GM18951 (cell line): ENCODE results near the gene CEP131.
"Not testable (repeated sequence)": the region's sequence is repeated elsewhere in the genome, so short reads cannot be mapped to it uniquely, and the experiment has no call there.

Source experiments
- POLR2A ChIP-seq: IDR thresholded peaks from 4 replicates; pipeline ENCODE4 v1.6.1; 2011; ENCODE audit warnings: mild to moderate bottlenecking; ENCODE audit not compliant: insufficient read length, insufficient read depth; ENCODE audit errors: extremely low read depth
- in situ Hi-C: fragments of 300-500 bp; cut with MboI; formaldehyde crosslinking; loops from one replicate; pipeline ENCODE4 v1.12.0; 2022; ENCODE audit warnings: low sequenced_read_pairs, mixed read lengths, inconsistent platforms; ENCODE audit not compliant: unreplicated experiment

Gene CEP131

GRCh38 chr17:81158688-81159590 is 63.8 kb downstream of the CEP131 start:
- TF ChIP-seq POLR2A: no peak
- in situ Hi-C loops: no loop called here

GRCh38 chr17:81157848-81158687 is 64.7 kb downstream of the CEP131 start:
- no peak for TF ChIP-seq POLR2A
- in situ Hi-C loops: no loop called here

DNA sequence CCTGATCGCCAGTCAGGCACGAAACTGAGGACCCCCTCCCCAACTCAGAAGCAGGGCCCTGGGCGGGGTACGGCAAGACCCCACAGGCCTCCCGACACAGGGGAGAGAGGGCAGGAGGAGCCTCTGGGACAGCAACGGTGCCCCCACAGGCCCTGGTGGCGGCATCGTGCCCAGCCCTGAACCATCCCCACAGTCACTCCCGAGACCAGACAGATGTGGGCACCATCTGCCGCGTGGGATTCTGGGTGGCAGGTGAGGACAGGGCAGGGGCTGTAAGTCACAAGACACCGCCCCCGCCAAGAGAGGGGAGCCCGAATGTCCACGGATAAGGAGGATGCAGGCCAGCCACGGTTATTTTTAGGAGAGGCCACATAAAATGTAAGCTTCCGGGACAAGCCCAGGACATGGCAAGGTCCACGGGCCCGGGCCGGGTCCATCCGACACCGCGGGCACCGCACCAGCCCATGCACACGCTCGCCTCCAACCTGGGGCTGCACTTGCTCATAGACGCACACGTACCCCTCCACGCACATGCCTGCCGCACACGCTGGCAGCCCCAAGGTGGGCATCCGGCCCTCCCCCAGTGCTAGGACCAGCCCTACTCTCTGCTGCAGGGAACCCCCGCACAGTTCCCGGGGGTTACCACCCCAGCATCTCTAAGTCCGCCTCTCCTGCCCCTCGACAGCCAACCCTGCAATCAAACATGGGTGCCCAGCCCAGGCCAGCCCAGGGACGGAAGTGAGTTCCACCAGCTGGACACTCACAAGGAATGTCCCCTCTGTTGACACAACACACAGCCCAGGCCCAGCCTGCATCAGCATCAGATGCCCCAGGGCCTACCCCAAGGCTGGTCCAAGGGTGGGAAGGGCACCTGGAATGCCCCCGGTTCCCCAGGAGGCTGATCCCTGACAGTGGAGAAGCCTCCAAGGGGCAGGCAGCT is 65.6 kb downstream of the CEP131 start:
- TF ChIP-seq POLR2A: no peak
- in situ Hi-C loops: no loop called here

GRCh38 chr17:81154961-81155360 is 67.8 kb downstream of the CEP131 start:
- in situ Hi-C loops: no loop called here
- TF ChIP-seq POLR2A: no peak

DNA sequence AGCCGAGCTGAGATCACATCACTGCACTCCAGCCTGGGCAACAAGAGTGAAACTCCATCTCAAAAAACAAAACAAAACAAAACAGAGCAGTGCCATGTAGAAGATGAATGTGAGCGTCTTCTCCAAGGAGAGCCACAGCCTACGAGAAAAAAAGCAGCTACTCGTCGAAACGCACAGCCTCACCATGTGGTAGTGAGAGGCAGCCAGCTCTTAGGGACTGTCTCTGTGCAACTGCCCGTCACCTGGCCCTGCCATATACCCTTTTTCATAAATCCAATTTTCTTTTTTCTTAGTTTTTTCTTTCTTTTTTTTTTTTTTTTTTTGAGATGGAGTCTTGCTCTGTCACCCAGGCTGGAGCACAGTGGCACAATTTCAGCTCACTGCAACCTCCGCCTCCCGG is 68.7 kb downstream of the CEP131 start:
- in situ Hi-C loops: not testable (repeated sequence)

DNA sequence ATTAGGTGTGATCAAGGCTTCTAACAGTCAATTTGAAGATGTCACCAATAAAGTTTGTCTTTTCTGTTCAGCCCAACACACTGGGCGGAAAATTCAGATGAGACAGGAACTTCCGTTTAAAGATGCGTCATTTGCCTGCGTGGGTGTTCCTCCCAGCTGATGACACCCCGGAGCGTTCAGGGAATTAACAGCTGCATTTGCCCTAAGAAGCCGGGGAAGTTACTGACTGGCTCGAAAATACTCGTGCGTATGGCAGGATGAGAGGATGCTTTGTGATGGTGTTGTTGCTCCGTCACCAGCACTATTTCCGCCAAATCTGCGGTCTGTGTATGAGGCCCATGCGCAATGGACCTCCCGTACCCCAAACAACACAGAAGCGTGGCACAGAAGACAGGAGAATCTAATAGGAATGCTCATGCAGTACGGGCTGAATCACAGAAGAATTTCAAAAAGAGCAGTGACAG is 69.4 kb downstream of the CEP131 start:
- TF ChIP-seq POLR2A: no peak
- in situ Hi-C loops: no loop called here

DNA sequence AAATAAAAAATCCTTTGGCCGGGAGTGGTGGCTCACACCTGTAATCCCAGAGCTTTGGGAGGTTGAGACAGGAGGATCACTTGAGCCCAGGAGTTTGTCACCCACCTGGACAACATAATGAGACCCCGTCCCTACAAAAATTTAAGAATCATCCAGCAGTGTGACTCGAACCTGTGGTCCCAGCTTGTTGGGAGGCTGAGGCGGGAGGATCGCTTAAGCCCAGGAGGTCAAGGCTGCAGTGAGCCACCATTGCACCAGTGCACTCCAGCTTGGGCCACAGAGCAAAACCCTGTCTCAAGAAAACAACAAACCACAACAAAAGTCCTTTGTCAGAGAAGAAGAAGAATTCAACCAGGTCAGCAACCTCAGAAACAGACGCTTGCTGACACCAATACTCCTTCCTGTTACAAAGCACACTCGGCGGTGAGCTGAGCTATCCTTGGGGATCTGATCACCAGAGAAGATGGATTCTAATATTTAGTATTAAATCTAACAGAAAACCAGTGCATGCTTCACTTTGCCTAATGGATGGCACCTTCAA is 70.4 kb downstream of the CEP131 start:
- in situ Hi-C loops: no loop called here
- TF ChIP-seq POLR2A: no peak

GRCh38 chr17:81151278-81151677 is 71.5 kb downstream of the CEP131 start:
- in situ Hi-C loops: no loop called here
- no peak for TF ChIP-seq POLR2A

DNA sequence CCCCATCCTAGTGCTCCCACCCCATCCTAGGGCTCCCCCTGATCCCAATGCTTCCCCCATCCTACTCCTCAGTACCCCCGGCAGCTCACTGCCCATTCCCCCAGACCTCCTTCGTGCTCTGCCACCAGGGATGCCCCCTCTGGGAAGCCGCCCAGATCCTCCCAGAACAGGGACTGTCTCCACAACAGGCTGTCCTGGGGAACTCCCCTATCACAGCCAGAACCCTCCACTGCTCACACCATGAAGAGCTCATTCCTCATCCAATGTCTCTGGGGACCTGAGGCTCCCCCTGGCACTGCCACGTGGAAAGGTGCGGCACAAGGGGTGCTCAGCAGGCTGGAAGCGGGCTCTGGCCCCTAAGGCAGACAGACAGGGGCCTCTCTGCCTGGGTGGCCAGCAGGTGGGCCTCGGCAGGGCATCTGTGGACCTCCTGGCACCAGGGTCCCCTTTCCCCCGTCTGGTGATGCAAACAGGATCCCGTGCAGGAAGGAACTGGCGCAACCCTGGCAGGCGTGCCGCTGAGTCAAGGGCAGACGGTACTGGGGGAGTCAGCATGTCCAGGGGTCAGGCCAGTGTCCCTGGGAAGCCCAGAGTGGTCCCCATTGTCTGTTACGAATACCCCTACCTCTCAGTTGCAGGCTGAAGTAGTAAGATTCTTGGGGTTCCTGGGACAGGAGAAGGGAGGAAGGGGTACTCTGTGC is 72.2 kb downstream of the CEP131 start:
- in situ Hi-C loops: no loop called here
- TF ChIP-seq POLR2A: no peak

DNA sequence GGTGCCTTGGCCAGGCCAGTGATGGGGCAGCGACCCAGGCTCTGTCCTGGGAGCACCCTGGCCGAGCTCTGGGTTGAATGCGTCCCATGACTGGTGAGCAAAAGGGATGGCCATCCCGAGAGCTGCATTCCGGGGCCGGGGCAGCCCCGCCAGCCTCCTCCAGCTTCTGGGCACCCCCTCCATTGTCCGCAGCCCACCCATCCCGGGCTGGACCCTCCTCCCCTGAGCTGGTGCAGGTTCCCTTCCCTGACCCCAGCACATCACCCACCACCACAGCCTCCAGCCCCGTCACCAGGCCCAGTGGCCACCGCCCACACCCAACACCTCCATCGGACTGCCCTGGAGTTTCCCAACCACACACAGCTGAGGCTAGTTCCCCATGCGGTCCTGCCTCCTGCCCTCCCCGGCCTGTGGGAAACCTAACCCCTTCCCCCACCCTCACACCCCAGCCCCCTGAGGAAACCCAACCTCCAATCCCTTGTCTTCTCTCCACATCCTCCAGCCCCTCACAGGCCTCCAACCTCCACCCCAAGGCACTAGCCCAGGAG is 73.7 kb downstream of the CEP131 start:
- in situ Hi-C loops: no loop called here
- TF ChIP-seq POLR2A: no peak

DNA sequence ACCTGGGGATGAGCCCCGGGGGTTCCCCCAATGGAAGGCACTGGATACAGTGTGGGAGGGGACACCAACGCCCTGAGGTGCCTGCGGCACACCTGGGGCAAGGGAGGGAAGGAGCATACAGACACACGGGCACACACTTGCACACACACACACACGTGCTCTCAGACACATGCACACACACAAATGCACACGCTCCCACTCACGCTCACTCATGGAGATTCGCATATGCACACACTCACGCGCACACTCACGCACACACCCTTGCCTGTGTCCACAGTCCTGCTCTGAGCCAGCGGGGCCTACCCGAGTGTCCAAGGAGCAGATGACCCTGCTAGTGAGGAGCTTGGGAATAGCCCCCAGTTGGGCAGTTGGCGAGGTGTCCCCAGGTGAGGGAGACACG is 74.2 kb downstream of the CEP131 start:
- in situ Hi-C loops: no loop called here
- TF ChIP-seq POLR2A: no peak

DNA sequence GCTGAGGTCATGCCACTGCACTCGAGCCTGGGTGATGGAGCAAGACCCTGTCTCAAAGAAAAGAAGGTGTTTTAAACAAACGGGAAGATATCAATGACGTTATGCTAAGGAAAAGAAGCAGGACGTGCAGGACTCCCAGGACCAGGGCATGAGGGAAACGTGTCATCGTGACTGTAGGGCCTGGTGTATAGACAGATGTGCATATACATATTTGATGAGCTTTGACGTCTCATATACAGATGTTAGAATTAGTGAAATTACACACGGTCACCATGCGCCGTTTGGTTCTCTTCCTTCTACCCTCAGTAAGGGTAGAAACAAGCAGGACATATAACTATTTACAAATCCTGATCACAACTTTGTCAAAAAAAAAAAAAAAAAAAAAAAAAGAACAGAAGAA is 75.1 kb downstream of the CEP131 start:
- no peak for TF ChIP-seq POLR2A
- in situ Hi-C loops: no loop called here

- in situ Hi-C loops: not testable (repeated sequence)
Observed at GRCh38 chr17:81146208-81146607, 76.6 kb downstream of the CEP131 start.
